ENCODE results near the gene CLDN7.

- no peak for TF ChIP-seq GATA2 (IDR thresholded peaks at IDR 0.05; ENCODE audit: low read depth, low read length)
- TF ChIP-seq GATA3 (IDR thresholded peaks at IDR 0.05; ENCODE audit: low read depth, low read length), result no peak
These were observed 32.8 kb downstream of the CLDN7 start for GRCh38 chr17:7229504-7229903.

Data from SH-SY5Y (cell line).